Mesendoderm (in vitro differentiated cells): Measurements from ENCODE around the gene SCRN1.

Experiments
- DNase-seq: peaks from one replicate; pipeline ENCODE4 v3.0.0; 2013
- H2AK5ac ChIP-seq: 2 replicates; pipeline ENCODE4 v1.6.1; 2013; ENCODE audit warnings: low read length, inconsistent platforms
- H2BK120ac ChIP-seq: 2 replicates; pipeline ENCODE4 v1.6.1; 2013; ENCODE audit warnings: low read depth, mild to moderate bottlenecking, low read length, moderate library complexity, mixed read lengths
- H2BK15ac ChIP-seq: replicated peaks from 2 replicates; pipeline ENCODE4 v1.6.1; 2013; ENCODE audit warnings: low read depth, mild to moderate bottlenecking, moderate library complexity
- H2BK5ac ChIP-seq: 2 replicates; pipeline ENCODE4 v1.6.1; 2013; ENCODE audit warnings: low read length, inconsistent platforms
- H3K18ac ChIP-seq: 2 replicates; pipeline ENCODE4 v1.6.1; 2013; ENCODE audit warnings: mild to moderate bottlenecking, low read length, mixed read lengths
- H3K23ac ChIP-seq: one replicate; pipeline ENCODE4 v1.6.1; 2013; ENCODE audit warnings: low read length
- H3K27ac ChIP-seq: 2 replicates; pipeline ENCODE4 v1.5.1; 2013; ENCODE audit warnings: low read depth, mild to moderate bottlenecking, inconsistent platforms, low read length, moderate library complexity
- H3K27me3 ChIP-seq: 2 replicates; pipeline ENCODE4 v1.6.1; 2013; ENCODE audit warnings: low read length, control low read depth, mild to moderate bottlenecking, inconsistent platforms; ENCODE audit not compliant: insufficient read depth, poor library complexity
- H3K36me3 ChIP-seq: 2 replicates; pipeline ENCODE4 v1.6.1; 2013; ENCODE audit warnings: low read length, inconsistent platforms; ENCODE audit not compliant: control insufficient read depth, insufficient read depth
- H3K4ac ChIP-seq: one replicate; pipeline ENCODE4 v1.6.1; 2013; ENCODE audit warnings: low read depth, mild to moderate bottlenecking, low read length, moderate library complexity
- H3K4me1 ChIP-seq: 2 replicates; pipeline ENCODE4 v1.6.1; 2013; ENCODE audit warnings: low read depth, low read length, inconsistent platforms; ENCODE audit not compliant: control insufficient read depth
- H3K4me2 ChIP-seq: 2 replicates; pipeline ENCODE4 v1.6.1; 2013; ENCODE audit warnings: low read length
- H3K4me3 ChIP-seq: 2 replicates; pipeline ENCODE4 v1.5.1; 2013; ENCODE audit warnings: mild to moderate bottlenecking, low read length
- H3K56ac ChIP-seq: one replicate; pipeline ENCODE4 v1.6.1; 2013; ENCODE audit warnings: low read length
- H3K79me1 ChIP-seq: 2 replicates; pipeline ENCODE4 v1.6.1; 2013; ENCODE audit warnings: low read length, inconsistent platforms
- H3K79me2 ChIP-seq: 2 replicates; pipeline ENCODE4 v1.6.1; 2013; ENCODE audit warnings: mild to moderate bottlenecking, low read length; ENCODE audit not compliant: control insufficient read depth, insufficient read depth
- H3K9ac ChIP-seq: 2 replicates; pipeline ENCODE4 v1.6.1; 2013; ENCODE audit warnings: low read length, inconsistent platforms
- H4K5ac ChIP-seq: one replicate; pipeline ENCODE4 v1.6.1; 2013; ENCODE audit warnings: low read length
- H4K8ac ChIP-seq: one replicate; pipeline ENCODE4 v1.6.1; 2013; ENCODE audit warnings: low read depth, mild to moderate bottlenecking, control low read depth, low read length, moderate library complexity
- WGBS: extraction: QIAGEN DNeasy Blood & Tissue Kit; methylation state at CpG from one replicate; pipeline ENCODE4 v1.1.7; 2013; ENCODE audit warnings: low lambda C conversion rate, missing lambda C conversion rate; ENCODE audit not compliant: insufficient coverage; ENCODE audit errors: extremely low coverage; 5-methylcytosine and 5-hydroxymethylcytosine counted together

The SCRN1 gene

DNA sequence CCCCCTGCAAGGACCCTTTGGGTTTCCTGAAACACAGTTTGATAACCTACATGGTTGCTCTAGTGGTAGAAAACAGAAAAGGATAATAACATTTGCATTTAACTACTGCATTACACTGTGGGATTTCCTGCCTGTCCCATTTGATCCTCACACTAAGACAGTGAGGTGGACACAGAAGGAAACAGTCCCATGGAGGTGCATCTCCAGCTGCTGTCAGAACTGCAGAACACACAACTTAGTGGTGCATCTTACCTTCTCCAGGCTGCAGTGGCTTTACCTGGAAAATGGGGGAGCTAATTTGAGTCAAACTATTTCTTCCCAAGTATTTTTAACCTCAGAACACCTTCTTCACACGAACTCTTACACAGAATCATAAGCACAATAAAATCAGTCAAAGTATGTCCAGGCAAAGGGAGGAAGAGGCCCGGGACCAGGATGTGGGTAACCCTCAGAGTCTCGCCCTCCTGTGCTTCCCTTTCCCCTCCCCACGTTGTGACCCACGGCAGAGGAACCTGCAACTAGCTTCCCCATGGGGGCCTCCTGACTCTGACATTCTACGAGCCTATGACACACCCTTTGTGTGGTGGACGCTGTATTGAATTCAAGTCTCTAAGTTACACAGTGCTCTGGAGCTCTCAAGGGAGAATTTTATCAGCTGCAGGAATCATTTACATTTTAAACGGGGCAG, 33.7 kb downstream of the SCRN1 start:
- no peak overlapping the region for H4K5ac ChIP-seq
- no peak overlapping the region for H2BK120ac ChIP-seq
- no CpG with 5 or more reads among the region's 8 CpGs for WGBS
- no peaks in the 10 kb centered on the region for H3K79me2 ChIP-seq
- no peak overlapping the region for H3K9ac ChIP-seq
- no peaks in the 10 kb centered on the region for H3K27me3 ChIP-seq
- H3K4me2 ChIP-seq, result no peak overlapping the region
- H3K4me3 ChIP-seq, result no peak overlapping the region
- H3K4ac ChIP-seq, result no peak overlapping the region
- peaks cover 6% of the 10 kb centered on the region for H3K79me1 ChIP-seq
- no peak overlapping the region for H2AK5ac ChIP-seq
- no peaks in the 10 kb centered on the region for H3K4me1 ChIP-seq
- H3K27ac ChIP-seq, result no peak overlapping the region
- DNase-seq, result no peak
- no peak overlapping the region for H2BK15ac ChIP-seq
- H2BK5ac ChIP-seq, result no peak overlapping the region
- no peak overlapping the region for H3K23ac ChIP-seq
- H3K18ac ChIP-seq, result no peak overlapping the region
- H4K8ac ChIP-seq, result no peak overlapping the region
- peaks cover 3% of the 10 kb centered on the region for H3K36me3 ChIP-seq
- no peak overlapping the region for H3K56ac ChIP-seq

DNA sequence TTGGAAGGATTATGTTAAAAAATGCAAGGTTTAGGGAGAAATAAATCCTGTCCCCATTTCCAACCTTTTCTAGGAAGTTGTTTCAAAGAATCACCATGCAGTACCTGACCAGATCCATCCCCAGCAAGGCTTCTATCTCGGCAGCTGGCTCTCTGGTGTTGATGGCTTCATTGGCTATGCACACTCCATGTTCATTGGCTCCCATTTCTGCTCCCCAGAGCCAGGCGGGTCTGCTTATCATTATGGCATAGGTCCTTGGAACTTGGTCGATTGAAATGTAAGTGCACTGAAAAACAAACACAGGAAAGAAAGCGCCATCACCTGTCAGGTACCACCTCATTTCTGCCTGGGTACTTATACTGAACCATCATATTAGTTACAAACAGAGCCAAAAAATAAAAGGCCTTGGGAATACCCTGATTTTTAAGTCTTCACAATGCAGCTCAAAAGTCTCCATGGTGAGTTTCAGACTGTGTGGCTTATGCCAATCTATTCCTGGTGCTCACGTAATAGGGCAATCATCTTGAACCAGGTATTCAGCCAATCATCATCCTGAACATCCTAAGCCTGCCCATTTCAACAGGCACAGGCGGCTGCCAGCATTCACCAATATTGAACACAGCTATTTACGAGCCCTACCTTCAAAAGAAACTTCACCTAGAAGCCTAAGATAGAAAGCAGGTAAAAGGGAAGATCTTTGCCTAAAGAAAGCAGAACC, 34.4 kb downstream of the SCRN1 start:
- Histone ChIP-seq H3K4me2 (no peak overlapping the region), H3K9ac (no peak overlapping the region), H3K4ac (no peak overlapping the region), H4K5ac (no peak overlapping the region), H2AK5ac (no peak overlapping the region), H2BK120ac (no peak overlapping the region), H3K36me3 (peaks cover 3% of the 10 kb centered on the region), H3K4me1 (no peaks in the 10 kb centered on the region), H3K79me1 (peaks cover 6% of the 10 kb centered on the region), H4K8ac (no peak overlapping the region), H3K27ac (no peak overlapping the region), H3K27me3 (no peaks in the 10 kb centered on the region), H2BK15ac (no peak overlapping the region), H3K18ac (no peak overlapping the region), H3K23ac (no peak overlapping the region), H3K79me2 (no peaks in the 10 kb centered on the region), H3K56ac (no peak overlapping the region), H3K4me3 (no peak overlapping the region), H2BK5ac (no peak overlapping the region)
- WGBS, result no CpG with 5 or more reads among the region's 7 CpGs
- DNase-seq, result no peak

DNA sequence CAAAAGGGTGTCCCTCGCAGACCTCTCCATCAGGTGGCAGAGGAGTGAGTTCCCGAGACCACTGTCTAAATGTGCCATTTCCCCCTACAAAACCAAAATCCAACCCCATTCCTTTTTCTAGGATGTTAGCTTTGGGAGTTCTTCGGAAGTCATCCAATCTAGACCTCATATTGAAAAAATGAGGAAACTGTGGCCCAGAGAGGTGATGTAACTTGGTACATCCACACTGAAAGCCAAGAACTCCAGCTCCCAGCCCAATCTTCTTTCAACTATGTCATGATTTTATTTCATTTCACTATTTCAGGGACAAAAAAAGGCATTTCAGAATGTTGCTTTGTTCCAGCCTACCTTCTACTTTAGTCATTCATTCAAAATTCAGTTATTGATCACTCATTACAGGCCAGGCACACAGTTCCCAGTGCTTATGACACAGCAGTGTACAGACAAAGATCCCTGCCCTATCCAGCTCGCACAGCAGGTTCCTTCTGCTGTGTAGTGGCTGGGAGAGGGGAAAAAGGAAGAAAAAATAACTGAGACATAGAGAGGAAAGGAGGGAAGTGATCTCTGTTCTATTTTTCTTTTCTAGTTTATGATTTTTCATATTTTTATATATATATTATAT, 35.8 kb downstream of the SCRN1 start:
- Histone ChIP-seq H3K56ac (no peak overlapping the region), H3K4me3 (no peak overlapping the region), H3K36me3 (peaks cover 3% of the 10 kb centered on the region), H3K79me2 (no peaks in the 10 kb centered on the region), H4K8ac (no peak overlapping the region), H2AK5ac (no peak overlapping the region), H3K18ac (no peak overlapping the region), H3K4ac (no peak overlapping the region), H3K23ac (no peak overlapping the region), H3K27me3 (no peaks in the 10 kb centered on the region), H2BK5ac (no peak overlapping the region), H2BK15ac (no peak overlapping the region), H3K27ac (no peak overlapping the region), H3K9ac (no peak overlapping the region), H2BK120ac (no peak overlapping the region), H3K4me1 (no peaks in the 10 kb centered on the region), H4K5ac (no peak overlapping the region), H3K4me2 (no peak overlapping the region), H3K79me1 (peaks cover 6% of the 10 kb centered on the region)
- no peak for DNase-seq
- no CpG with 5 or more reads among the region's 4 CpGs for WGBS

DNA sequence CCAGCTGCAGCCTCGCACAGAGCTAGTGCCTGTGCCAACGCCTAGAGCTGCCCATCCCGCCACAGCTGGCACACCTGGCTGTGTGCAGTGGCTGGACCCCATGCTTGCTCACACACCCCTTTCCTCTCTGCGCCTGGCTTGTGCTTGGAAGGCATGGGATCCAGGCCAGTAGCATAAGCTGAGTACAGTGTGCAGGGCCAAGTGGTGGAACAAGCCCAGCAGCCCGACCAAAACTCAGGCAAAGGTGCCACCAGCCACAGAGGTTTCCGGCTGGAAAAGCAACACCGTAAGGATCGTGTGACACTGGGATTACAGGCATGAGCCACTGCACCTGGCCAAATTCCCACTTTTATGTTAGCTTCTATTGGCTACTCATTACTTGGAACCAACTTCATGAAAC, 38.4 kb downstream of the SCRN1 start:
- H4K8ac ChIP-seq, result no peak overlapping the region
- no peak overlapping the region for H3K23ac ChIP-seq
- H3K4me3 ChIP-seq, result no peak overlapping the region
- no peaks in the 10 kb centered on the region for H3K27me3 ChIP-seq
- no peak overlapping the region for H3K9ac ChIP-seq
- no peak overlapping the region for H3K4ac ChIP-seq
- H2BK5ac ChIP-seq, result no peak overlapping the region
- DNase-seq, result no peak
- H2BK15ac ChIP-seq, result no peak overlapping the region
- no peaks in the 10 kb centered on the region for H3K4me1 ChIP-seq
- H3K4me2 ChIP-seq, result no peak overlapping the region
- no peaks in the 10 kb centered on the region for H3K79me2 ChIP-seq
- no peak overlapping the region for H2AK5ac ChIP-seq
- H2BK120ac ChIP-seq, result no peak overlapping the region
- no peak overlapping the region for H3K56ac ChIP-seq
- no peak overlapping the region for H3K27ac ChIP-seq
- peaks cover 4% of the 10 kb centered on the region for H3K36me3 ChIP-seq
- no peak overlapping the region for H3K18ac ChIP-seq
- H3K79me1 ChIP-seq, result peaks cover 2% of the 10 kb centered on the region
- WGBS, result no CpG with 5 or more reads among the region's 8 CpGs
- no peak overlapping the region for H4K5ac ChIP-seq

DNA sequence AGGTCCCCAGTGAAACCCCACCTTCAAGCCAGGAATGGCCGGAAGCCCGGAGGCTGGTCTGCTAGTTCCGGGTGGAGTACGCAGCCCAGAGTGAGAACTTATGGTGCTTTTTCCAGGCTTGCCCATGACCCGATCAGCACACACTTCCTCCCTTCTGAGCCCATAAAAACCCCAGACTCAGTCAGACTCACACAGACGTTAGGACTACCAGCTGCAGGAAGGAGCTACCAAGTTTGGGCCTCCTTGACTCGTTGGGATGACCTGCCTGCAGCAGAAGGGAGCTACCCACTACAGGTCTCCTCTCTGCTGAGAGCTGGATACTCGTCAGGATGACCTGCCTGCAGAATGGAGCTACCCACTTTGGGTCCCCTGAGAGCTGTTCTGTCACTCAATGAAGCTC, 39.1 kb downstream of the SCRN1 start:
- Histone ChIP-seq H3K4me2 (no peak overlapping the region), H2BK5ac (no peak overlapping the region), H2AK5ac (no peak overlapping the region), H3K79me2 (no peaks in the 10 kb centered on the region), H3K4me3 (no peak overlapping the region), H3K79me1 (no peaks in the 10 kb centered on the region), H3K4me1 (no peaks in the 10 kb centered on the region), H3K18ac (no peak overlapping the region), H3K4ac (no peak overlapping the region), H3K36me3 (peaks cover 7% of the 10 kb centered on the region), H3K27me3 (no peaks in the 10 kb centered on the region), H3K27ac (no peak overlapping the region), H4K8ac (no peak overlapping the region), H3K56ac (no peak overlapping the region), H2BK15ac (no peak overlapping the region), H2BK120ac (no peak overlapping the region), H3K9ac (no peak overlapping the region), H4K5ac (no peak overlapping the region), H3K23ac (no peak overlapping the region)
- WGBS, result no CpG with 5 or more reads among the region's 8 CpGs
- no peak for DNase-seq
